Stimulated activated naive CD4-positive, alpha-beta T cell (primary cell): ENCODE results near the gene BTBD3.

ENCODE experiments used
- DNase-seq, 6 experiments: peaks; one replicate each; lab custom pipeline; 2025; lab: John Stamatoyannopoulos, UW

Gene BTBD3

DNA sequence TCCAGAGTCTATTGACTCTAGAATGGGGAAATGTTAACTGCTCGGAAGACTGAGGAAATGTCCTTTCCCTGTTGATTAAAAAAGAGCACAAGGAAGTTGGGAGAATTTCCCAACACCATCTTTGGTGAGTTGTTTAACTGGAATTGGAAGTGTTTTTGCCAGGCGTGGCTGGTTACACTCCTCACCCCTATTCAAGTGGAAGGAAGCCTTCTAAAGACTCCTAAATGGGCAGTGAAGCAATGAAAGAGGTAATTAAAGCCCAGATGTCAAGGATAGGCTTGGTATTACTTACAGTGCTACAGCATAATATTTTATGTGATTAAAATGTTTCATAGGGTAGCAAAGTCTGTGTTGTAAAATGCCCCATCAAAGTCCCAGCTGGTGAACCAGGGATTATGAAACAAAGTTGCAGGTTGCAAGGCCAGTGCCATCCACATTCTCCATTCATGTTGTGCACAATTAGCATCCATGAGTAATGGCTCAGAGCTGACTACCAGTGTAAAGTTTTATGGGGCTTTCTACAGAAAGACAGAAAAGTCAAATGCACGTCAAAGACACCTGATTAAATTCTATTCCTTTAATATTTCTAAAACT is 52.6 kb downstream of the BTBD3 start:
- no peak for DNase-seq

- no peak for DNase-seq
These were observed 54.8 kb downstream of the BTBD3 start for GRCh38 chr20:11972478-11972877.
